Brain pericyte (primary cell): Measurements from ENCODE around the gene C19orf44.
"Not testable (repeated sequence)": the region's sequence is repeated elsewhere in the genome, so short reads cannot be mapped to it uniquely, and the experiment has no call there.

Experiments used
- DNase-seq: peaks from one replicate; pipeline ENCODE4 v3.0.0-alpha.2; 2012; ENCODE audit warnings: low read depth, low spot score

C19orf44 gene

DNA sequence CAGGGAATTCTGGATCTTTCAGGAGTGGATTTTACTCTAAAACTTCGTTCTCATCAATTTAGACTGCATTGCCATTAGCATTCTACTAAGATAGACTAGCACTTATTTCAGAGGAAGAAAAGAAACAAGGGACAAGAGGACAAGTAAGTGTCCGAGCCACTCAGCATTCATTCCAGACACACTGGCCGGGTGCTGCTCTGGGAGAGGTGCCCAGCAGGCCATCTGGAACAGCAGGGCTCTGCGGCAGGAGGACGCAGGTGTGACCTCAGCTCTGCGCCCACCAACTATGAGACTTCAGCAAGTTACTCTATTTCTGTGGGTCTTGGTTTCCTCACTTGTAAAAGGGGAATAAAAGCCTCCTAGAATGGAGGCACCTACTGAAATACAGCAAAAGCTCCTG is 28.6 kb upstream of the C19orf44 start:
- DNase-seq, result no peak

- DNase-seq, result no peak
Observed at GRCh38 chr19:16470541-16470910, 25.7 kb upstream of the C19orf44 start.

GRCh38 chr19:16470911-16471811 is 25.0 kb upstream of the C19orf44 start:
- DNase-seq, result no peak

DNA sequence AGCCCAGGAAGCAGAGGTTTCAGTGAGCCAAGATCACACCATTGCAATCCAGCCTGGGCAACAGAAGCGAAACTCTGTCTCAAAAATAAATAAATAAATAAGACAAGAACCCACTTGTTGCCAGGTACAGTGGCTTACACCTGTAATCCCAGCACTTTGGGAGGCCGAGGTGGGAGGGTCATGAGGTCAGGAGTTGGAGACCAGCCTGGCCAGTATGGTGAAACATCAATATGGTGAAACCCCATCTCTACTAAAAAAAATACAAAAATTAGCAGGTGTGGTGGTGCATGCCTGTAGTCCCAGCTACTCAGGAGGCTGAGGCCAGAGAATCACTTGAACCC is 23.7 kb upstream of the C19orf44 start:
- not testable (repeated sequence) for DNase-seq

DNA sequence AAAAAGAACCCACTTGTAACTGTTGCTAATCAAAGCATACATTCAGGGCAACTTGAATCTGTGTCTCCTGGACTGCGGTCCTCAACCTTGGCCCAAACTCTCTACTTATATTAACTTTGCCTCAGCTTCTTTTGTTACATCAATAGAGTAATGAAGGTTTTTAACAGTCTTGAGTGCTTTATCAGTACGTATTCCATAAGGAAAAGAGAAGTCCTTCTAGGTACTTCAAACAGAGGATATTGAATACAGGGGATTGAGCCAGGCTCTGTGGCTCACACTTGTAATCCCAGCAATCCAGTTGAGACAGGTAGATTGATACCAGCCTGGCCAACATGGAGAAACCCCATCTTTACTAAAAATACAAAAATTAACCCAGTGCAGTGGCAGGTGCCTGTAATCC is 23.2 kb upstream of the C19orf44 start:
- DNase-seq, result no peak

- DNase-seq, result no peak
Observed at GRCh38 chr19:16473875-16474392, 22.3 kb upstream of the C19orf44 start.

DNA sequence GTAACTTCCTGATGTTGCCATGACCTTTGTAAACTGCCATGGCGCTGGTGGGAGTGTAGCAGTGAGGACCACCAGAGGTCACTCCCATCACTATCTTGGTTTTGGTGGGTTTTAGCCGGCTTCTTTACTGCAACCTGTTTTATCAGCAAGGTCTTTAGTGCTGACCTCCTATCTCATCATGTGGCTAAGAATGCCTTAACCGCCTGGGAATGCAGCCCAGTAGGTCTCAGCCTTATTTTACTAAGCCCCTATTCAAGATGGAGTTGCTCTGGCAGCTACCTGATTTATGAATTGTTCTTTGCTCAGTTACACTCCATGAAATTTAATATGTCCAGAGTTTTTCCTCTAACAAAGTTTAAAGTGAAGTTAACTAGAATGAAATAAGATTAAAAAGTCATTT is 19.8 kb upstream of the C19orf44 start:
- no peak for DNase-seq

DNA sequence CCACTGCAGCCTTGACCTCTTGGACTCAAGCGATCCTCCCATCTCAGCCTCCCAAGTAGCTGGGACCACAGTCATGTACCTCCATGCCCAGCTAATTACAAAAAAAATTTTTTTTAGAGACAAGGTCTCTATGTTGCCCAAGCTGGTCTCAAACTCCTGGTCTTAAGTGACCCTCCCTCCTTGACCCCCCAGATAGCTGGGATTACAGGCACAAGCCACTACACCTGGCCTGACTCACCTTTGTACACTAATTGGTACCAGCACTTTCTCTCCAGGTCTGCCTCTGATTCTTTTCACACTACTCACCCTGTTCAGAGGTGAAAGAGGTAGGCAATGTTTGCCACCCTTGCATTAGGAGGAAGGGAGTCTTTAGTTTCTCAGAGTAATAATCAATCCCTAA is 18.9 kb upstream of the C19orf44 start:
- no peak for DNase-seq

DNA sequence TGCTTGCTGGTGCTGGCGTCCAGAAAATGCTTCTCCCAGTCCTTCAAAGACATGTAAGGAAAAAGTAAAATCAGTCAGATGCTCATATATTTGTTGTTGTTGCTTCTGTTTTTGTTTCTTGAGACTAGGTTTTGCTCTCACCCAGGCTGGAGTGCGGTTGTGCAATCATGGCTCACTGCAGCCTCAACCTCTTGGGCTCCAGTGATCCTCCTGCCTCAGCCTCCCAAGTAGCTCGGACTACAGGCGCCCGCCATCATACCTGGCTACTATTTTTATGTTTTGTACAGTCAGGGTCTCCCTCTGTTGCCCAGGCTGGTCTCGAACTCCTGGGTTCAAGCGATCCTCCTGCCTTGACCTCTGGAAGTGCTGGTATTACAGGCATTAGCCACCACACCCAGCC is 13.4 kb upstream of the C19orf44 start:
- no peak for DNase-seq

DNA sequence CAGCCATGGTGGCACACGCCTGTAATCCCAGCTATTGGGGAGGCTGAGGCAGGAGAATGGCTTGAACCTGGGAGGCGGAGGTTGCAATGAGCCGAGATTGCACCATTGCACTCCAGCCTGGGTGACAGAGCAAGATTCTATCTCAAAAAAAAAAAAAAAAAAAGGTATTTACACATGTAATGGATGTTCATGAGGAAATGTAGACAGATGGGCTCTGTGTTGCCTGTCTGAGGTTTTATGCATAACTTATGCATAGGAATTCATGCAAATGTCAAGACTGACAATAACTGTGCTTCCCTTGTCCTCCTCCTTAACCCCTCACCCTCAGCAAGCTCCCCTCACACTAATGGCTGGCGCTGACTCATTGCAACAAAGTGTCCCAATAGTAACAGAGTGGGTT is 9.7 kb upstream of the C19orf44 start:
- DNase-seq, result not testable (repeated sequence)

DNA sequence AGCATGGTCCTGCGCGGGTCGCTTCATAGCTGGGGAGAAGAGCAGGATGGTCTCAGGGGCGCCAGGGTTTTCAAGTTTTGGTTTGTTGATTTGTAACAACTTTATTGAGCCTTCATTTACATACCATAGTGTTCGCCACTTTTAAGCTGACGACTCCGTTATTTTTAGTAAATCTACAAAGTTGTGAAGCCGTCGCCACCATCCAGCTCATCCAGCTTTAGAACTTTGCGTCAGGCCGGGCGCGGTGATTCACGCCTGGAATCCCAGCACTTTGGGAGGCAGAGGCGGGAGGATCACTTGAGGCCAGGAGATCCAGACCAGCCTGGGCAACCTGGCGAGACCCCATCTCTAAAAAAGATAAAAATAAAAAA is 404 bp downstream of the C19orf44 start:
- DNase-seq, result no peak

- no peak for DNase-seq
Observed at GRCh38 chr19:16497042-16497441, 848 bp downstream of the C19orf44 start.

DNA sequence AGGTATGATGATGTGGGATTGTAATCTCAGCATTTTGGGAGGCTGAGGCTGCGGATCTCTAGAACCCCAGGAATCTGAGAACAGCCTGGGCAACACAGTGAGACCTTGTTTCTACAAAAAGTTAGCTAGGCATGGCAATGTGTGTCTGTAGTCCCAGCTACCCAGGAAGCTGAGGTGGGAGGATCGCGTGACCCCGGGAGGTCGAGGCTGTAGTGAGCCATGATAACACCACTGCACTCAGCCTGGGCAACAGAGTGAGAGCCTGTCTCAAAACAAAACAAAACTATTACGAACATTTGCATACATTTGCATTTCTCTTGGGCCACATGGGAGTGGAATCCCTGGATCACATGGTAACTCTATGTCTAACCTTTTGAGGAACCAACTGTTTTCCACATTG is 1.6 kb downstream of the C19orf44 start:
- no peak for DNase-seq

DNA sequence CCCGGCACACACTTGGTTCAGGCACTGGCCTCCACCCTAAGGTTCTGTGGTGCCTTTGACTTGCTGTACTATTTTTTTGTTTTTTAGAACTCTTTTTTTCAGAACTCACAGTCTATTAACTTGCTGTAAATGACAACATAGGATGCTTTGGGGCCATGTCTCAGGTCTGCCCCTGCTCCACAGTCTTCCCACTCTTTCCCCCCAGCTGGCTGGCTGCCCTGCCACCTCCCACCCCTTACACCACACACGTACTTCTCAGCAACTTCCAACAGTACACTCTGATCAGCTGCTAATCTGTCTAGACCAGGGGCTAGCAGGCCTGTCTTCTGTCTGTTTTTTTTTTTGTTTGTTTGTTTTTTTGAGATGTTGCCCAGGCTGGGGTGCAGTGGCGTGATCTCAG is 8.1 kb downstream of the C19orf44 start:
- no peak for DNase-seq

- DNase-seq, result not testable (repeated sequence)
Observed at GRCh38 chr19:16506161-16506560, 10.0 kb downstream of the C19orf44 start.

DNA sequence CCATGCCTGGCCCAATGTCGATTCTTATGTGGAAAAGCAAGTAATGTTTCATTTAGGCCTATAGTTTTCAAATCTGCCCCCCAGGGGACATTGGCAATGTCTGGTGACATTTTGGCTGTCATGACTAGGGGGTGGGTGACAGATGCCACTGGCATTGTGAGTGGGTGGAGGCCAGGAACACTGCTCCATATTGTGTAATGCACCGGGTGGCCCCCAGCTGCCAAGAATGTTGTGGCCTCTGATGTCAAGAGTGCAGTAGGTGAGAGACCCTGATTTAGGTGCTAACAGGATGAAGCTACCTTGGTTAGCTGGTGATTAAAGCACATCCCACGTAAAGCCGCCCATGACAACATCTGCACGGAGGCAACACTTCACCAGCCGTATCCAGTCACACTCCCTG is 10.8 kb downstream of the C19orf44 start:
- DNase-seq, result no peak

GRCh38 chr19:16508546-16508945 is 12.4 kb downstream of the C19orf44 start:
- DNase-seq, result no peak

- no peak for DNase-seq
Observed at GRCh38 chr19:16509141-16510061, 13.2 kb downstream of the C19orf44 start.

GRCh38 chr19:16512611-16513010 is 16.4 kb downstream of the C19orf44 start:
- DNase-seq, result not testable (repeated sequence)

GRCh38 chr19:16514383-16515019 is 18.3 kb downstream of the C19orf44 start:
- no peak for DNase-seq

DNA sequence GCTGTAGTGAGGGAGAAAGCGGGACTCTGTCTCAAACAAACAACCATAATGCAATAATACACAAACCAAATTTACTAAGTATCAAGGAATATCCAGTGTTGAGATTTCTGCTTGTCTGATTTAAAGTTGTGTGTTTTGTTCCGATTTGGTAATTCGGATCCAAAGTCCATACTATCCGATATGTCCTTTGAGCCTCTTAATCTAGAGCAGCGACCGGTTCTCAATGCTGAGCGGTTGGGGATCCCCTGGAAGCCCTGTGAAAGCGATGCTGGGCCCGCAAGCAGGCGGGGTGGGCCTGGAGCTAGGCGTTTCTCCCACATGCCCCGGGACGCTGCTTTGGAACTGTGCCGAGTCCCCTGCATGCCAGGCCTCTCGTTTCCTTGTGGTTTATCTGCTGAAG is 20.2 kb downstream of the C19orf44 start:
- no peak for DNase-seq
